ENCODE results near the gene DDX3X.

DDX3X gene

GRCh38 chrX:41302370-41302769 is 31.6 kb upstream of the DDX3X start:
- Histone ChIP-seq H3K23ac (ENCODE audit: low read length in 2 of 2) (no peak overlapping the region), H3K4ac (ENCODE audit: low read depth in 1 of 2, low read length in 2 of 2) (no peak overlapping the region), H2AK5ac (ENCODE audit: low read length, severe bottlenecking) (peak overlapping the region; percentile 38), H3K27ac (ENCODE audit: low read length, poor library complexity, severe bottlenecking) (peak overlapping the region; percentile 32), H4K91ac (ENCODE audit: low read length) (no peak overlapping the region), H3K4me1 (ENCODE audit: control insufficient read depth, insufficient read depth, low read depth, low read length) (peaks cover 8% of the 10 kb centered on the region), H4K8ac (ENCODE audit: low read length) (no peak overlapping the region), H3K9ac (ENCODE audit: low read length) (no peak overlapping the region), H3K27me3 (ENCODE audit: control insufficient read depth in 1 of 2, insufficient read depth in 1 of 2, low read length in 2 of 2) (peaks cover 0 to 6% of the 10 kb centered on the region in 2 experiments), H3K18ac (ENCODE audit: low read depth in 1 of 2, low read length in 2 of 2) (no peak overlapping the region), H2BK12ac (ENCODE audit: low read length in 2 of 2) (peak overlapping the region in 1 of 2 experiments; percentile 39), H3K4me3 (ENCODE audit: insufficient read depth in 1 of 2, low read depth in 1 of 2, low read length in 2 of 2) (no peak overlapping the region), H3K9me3 (ENCODE audit: control insufficient read depth, low read length) (no peaks in the 10 kb centered on the region), H2BK15ac (ENCODE audit: low read depth, poor library complexity, severe bottlenecking) (no peak overlapping the region), H2BK120ac (ENCODE audit: low read depth, low read length) (peak overlapping the region; percentile 34), H3K79me1 (replicated peaks; ENCODE audit: low read length, poor library complexity, severe bottlenecking) (no peaks in the 10 kb centered on the region), H2BK5ac (ENCODE audit: low read depth, low read length, poor library complexity, severe bottlenecking) (peak overlapping the region; percentile 57), H3K36me3 (ENCODE audit: control insufficient read depth in 1 of 2, insufficient read depth in 2 of 2, low read depth in 1 of 2, low read length in 2 of 2) (no peaks in the 10 kb centered on the region), H2AFZ (ENCODE audit: low read depth, low read length) (no peak overlapping the region), H3K14ac (ENCODE audit: low read length in 2 of 2) (no peak overlapping the region), H3K4me2 (ENCODE audit: low read length, poor library complexity, severe bottlenecking) (no peak overlapping the region)
- peak; percentile 22 for DNase-seq
- whole genome bisulfite sequencing: 63% methylated on average over 3 of the region's 6 CpGs

GRCh38 chrX:41303013-41303412 is 30.9 kb upstream of the DDX3X start:
- no peak overlapping the region for H2BK120ac ChIP-seq (ENCODE audit: low read depth, low read length)
- no peak overlapping the region for H3K27ac ChIP-seq (ENCODE audit: low read length, poor library complexity, severe bottlenecking)
- H3K27me3 ChIP-seq (ENCODE audit: control insufficient read depth in 1 of 2, insufficient read depth in 1 of 2, low read length in 2 of 2): peaks cover 0 to 5% of the 10 kb centered on the region in 2 experiments
- H2BK15ac ChIP-seq (ENCODE audit: low read depth, poor library complexity, severe bottlenecking): no peak overlapping the region
- H2AFZ ChIP-seq (ENCODE audit: low read depth, low read length): no peak overlapping the region
- WGBS: 87% methylated on average over 6 of the region's 6 CpGs
- no peak overlapping the region for H4K91ac ChIP-seq (ENCODE audit: low read length)
- no peak for DNase-seq
- no peak overlapping the region for H3K23ac ChIP-seq (ENCODE audit: low read length in 2 of 2)
- H3K9ac ChIP-seq (ENCODE audit: low read length): no peak overlapping the region
- no peak overlapping the region for H4K8ac ChIP-seq (ENCODE audit: low read length)
- H3K14ac ChIP-seq (ENCODE audit: low read length in 2 of 2): no peak overlapping the region
- H2AK5ac ChIP-seq (ENCODE audit: low read length, severe bottlenecking): no peak overlapping the region
- H3K4me3 ChIP-seq (ENCODE audit: insufficient read depth in 1 of 2, low read depth in 1 of 2, low read length in 2 of 2): no peak overlapping the region
- no peaks in the 10 kb centered on the region for H3K36me3 ChIP-seq (ENCODE audit: control insufficient read depth in 1 of 2, insufficient read depth in 2 of 2, low read depth in 1 of 2, low read length in 2 of 2)
- no peak overlapping the region for H3K18ac ChIP-seq (ENCODE audit: low read depth in 1 of 2, low read length in 2 of 2)
- H2BK5ac ChIP-seq (ENCODE audit: low read depth, low read length, poor library complexity, severe bottlenecking): no peak overlapping the region
- H3K4ac ChIP-seq (ENCODE audit: low read depth in 1 of 2, low read length in 2 of 2): no peak overlapping the region
- no peak overlapping the region for H2BK12ac ChIP-seq (ENCODE audit: low read length in 2 of 2)
- peaks cover 8% of the 10 kb centered on the region for H3K4me1 ChIP-seq (ENCODE audit: control insufficient read depth, insufficient read depth, low read depth, low read length)
- no peaks in the 10 kb centered on the region for H3K9me3 ChIP-seq (ENCODE audit: control insufficient read depth, low read length)
- no peak overlapping the region for H3K4me2 ChIP-seq (ENCODE audit: low read length, poor library complexity, severe bottlenecking)
- H3K79me1 ChIP-seq (replicated peaks; ENCODE audit: low read length, poor library complexity, severe bottlenecking): no peaks in the 10 kb centered on the region

GRCh38 chrX:41304178-41304577 is 29.8 kb upstream of the DDX3X start:
- Histone ChIP-seq H3K9ac (ENCODE audit: low read length) (no peak overlapping the region), H3K18ac (ENCODE audit: low read depth in 1 of 2, low read length in 2 of 2) (no peak overlapping the region), H2AK5ac (ENCODE audit: low read length, severe bottlenecking) (no peak overlapping the region), H2BK12ac (ENCODE audit: low read length in 2 of 2) (no peak overlapping the region), H4K91ac (ENCODE audit: low read length) (no peak overlapping the region), H3K9me3 (ENCODE audit: control insufficient read depth, low read length) (no peaks in the 10 kb centered on the region), H3K4me3 (ENCODE audit: insufficient read depth in 1 of 2, low read depth in 1 of 2, low read length in 2 of 2) (no peak overlapping the region), H2AFZ (ENCODE audit: low read depth, low read length) (no peak overlapping the region), H3K27me3 (ENCODE audit: control insufficient read depth in 1 of 2, insufficient read depth in 1 of 2, low read length in 2 of 2) (no peaks in the 10 kb centered on the region), H3K14ac (ENCODE audit: low read length in 2 of 2) (no peak overlapping the region), H3K4ac (ENCODE audit: low read depth in 1 of 2, low read length in 2 of 2) (no peak overlapping the region), H2BK120ac (ENCODE audit: low read depth, low read length) (no peak overlapping the region), H3K27ac (ENCODE audit: low read length, poor library complexity, severe bottlenecking) (no peak overlapping the region), H3K4me2 (ENCODE audit: low read length, poor library complexity, severe bottlenecking) (no peak overlapping the region), H3K36me3 (ENCODE audit: control insufficient read depth in 1 of 2, insufficient read depth in 2 of 2, low read depth in 1 of 2, low read length in 2 of 2) (no peaks in the 10 kb centered on the region), H2BK15ac (ENCODE audit: low read depth, poor library complexity, severe bottlenecking) (no peak overlapping the region), H3K4me1 (ENCODE audit: control insufficient read depth, insufficient read depth, low read depth, low read length) (peaks cover 8% of the 10 kb centered on the region), H4K8ac (ENCODE audit: low read length) (no peak overlapping the region), H3K23ac (ENCODE audit: low read length in 2 of 2) (no peak overlapping the region), H3K79me1 (replicated peaks; ENCODE audit: low read length, poor library complexity, severe bottlenecking) (no peaks in the 10 kb centered on the region), H2BK5ac (ENCODE audit: low read depth, low read length, poor library complexity, severe bottlenecking) (no peak overlapping the region)
- WGBS: 88% methylated on average over 6 of the region's 9 CpGs
- no peak for DNase-seq

GRCh38 chrX:41308884-41309647 is 24.9 kb upstream of the DDX3X start:
- no peak overlapping the region for H2BK5ac ChIP-seq (ENCODE audit: low read depth, low read length, poor library complexity, severe bottlenecking)
- no peaks in the 10 kb centered on the region for H3K79me1 ChIP-seq (replicated peaks; ENCODE audit: low read length, poor library complexity, severe bottlenecking)
- no peak overlapping the region for H2BK15ac ChIP-seq (ENCODE audit: low read depth, poor library complexity, severe bottlenecking)
- no peak overlapping the region for H3K14ac ChIP-seq (ENCODE audit: low read length in 2 of 2)
- no peak overlapping the region for H4K91ac ChIP-seq (ENCODE audit: low read length)
- no peak overlapping the region for H2AK5ac ChIP-seq (ENCODE audit: low read length, severe bottlenecking)
- no peaks in the 10 kb centered on the region for H3K27me3 ChIP-seq (ENCODE audit: control insufficient read depth in 1 of 2, insufficient read depth in 1 of 2, low read length in 2 of 2)
- H3K4me2 ChIP-seq (ENCODE audit: low read length, poor library complexity, severe bottlenecking): no peak overlapping the region
- H3K27ac ChIP-seq (ENCODE audit: low read length, poor library complexity, severe bottlenecking): no peak overlapping the region
- H3K4ac ChIP-seq (ENCODE audit: low read depth in 1 of 2, low read length in 2 of 2): no peak overlapping the region
- H3K36me3 ChIP-seq (ENCODE audit: control insufficient read depth in 1 of 2, insufficient read depth in 2 of 2, low read depth in 1 of 2, low read length in 2 of 2): no peaks in the 10 kb centered on the region
- no peaks in the 10 kb centered on the region for H3K9me3 ChIP-seq (ENCODE audit: control insufficient read depth, low read length)
- no peak for DNase-seq
- no peak overlapping the region for H3K9ac ChIP-seq (ENCODE audit: low read length)
- 100% methylated on average over 4 of the region's 5 CpGs for WGBS
- no peak overlapping the region for H2BK12ac ChIP-seq (ENCODE audit: low read length in 2 of 2)
- H3K18ac ChIP-seq (ENCODE audit: low read depth in 1 of 2, low read length in 2 of 2): no peak overlapping the region
- no peak overlapping the region for H3K4me3 ChIP-seq (ENCODE audit: insufficient read depth in 1 of 2, low read depth in 1 of 2, low read length in 2 of 2)
- H2BK120ac ChIP-seq (ENCODE audit: low read depth, low read length): no peak overlapping the region
- peaks cover 2% of the 10 kb centered on the region for H3K4me1 ChIP-seq (ENCODE audit: control insufficient read depth, insufficient read depth, low read depth, low read length)
- no peak overlapping the region for H4K8ac ChIP-seq (ENCODE audit: low read length)
- no peak overlapping the region for H3K23ac ChIP-seq (ENCODE audit: low read length in 2 of 2)
- H2AFZ ChIP-seq (ENCODE audit: low read depth, low read length): no peak overlapping the region
